Pancreas (tissue), 10 donors: ENCODE results near the gene VTA1. TPM values are rescaled to one million over a fixed set of nuclear protein-coding genes. Genes with fewer than 3 reads are reported as not detected.

Source experiments
- ATAC-seq, 4 donors: fragments of 200-7000 bp; cut with Tn5 transposase; one replicate each; pipeline versions ENCODE4 v1.8.0 to v1.9.1; 2020; ENCODE audit warnings: mild to moderate bottlenecking in 4 of 4, moderate library complexity in 4 of 4
- DNase-seq, 6 donors: peaks; one replicate each; pipeline ENCODE4 v3.0.0-alpha.2; 2020
- FAIRE-seq: peaks from 2 replicates; lab custom pipeline; 2012; peaks lifted over from hg19 to GRCh38; lab: Jason Lieb, UNC
- H3K27ac ChIP-seq, 4 donors: fragments of 200-600 bp; sonication (generic); 1 replicate in 3 of 4; 2 replicates in 1 of 4; pipeline versions ENCODE4 v1.5.0 to v1.8.0; 2020
- H3K27me3 ChIP-seq, 4 donors: fragments of 200-600 bp; one replicate each; pipeline ENCODE4 v1.8.0; 2021
- H3K36me3 ChIP-seq, 3 donors: fragments of 200-600 bp; sonication (generic) in 1 of 3; one replicate each; pipeline versions ENCODE4 v1.5.0 to v1.8.0; 2020 to 2021
- H3K4me1 ChIP-seq, 3 donors: fragments of 200-600 bp; one replicate each; pipeline ENCODE4 v1.8.0; 2021
- H3K4me3 ChIP-seq, 4 donors: fragments of 200-600 bp; sonication (generic) in 2 of 4; one replicate each; pipeline versions ENCODE4 v1.5.0 to v1.8.0; 2020 to 2021
- H3K9me3 ChIP-seq, 4 donors: fragments of 200-600 bp; one replicate each; pipeline ENCODE4 v1.8.0; 2021
- WGBS, 2 donors: extraction: QIAGEN DNeasy Blood & Tissue Kit; methylation state at CpG; one replicate each; pipeline ENCODE4 v1.1.7; 2013; 5-methylcytosine and 5-hydroxymethylcytosine counted together
- intact Hi-C, 3 donors: fragments of 100-400 bp; cut with DNase I; formaldehyde crosslinking; loops; one replicate each; pipeline versions ENCODE4 v1.11.1 to v1.14.2; 2022
- polyA plus RNA-seq, 2 donors: library from polyadenylated mRNA; stranded (reverse); fragments of 200-250 nt; gene quantifications; one replicate each; pipeline ENCODE4 v1.2.3, GENCODE V29; 2013
- total RNA-seq, 6 donors: library from RNA; stranded (reverse); fragmentation: NEBNext Ultra II Directional in 4 of 6; extraction: Animal tissue kit (Norgen Biotek cat#: 25700) in 4 of 6; gene quantifications; one replicate each; pipeline versions ENCODE4 v1.2.1 to v1.2.4, GENCODE V29; 2021 to 2023
- TF ChIP-seq, protein P1 (sequence below), 4 donors: fragments of 200-600 bp; sonication (generic) in 3 of 4; IDR thresholded peaks; one replicate each; pipeline versions ENCODE4 v1.5.0 to v1.8.0; 2021; ENCODE audit warnings: antibody characterized with exemption in 4 of 4
- donor health status: healthy with polysubstance abuse.
- donor health status: DM: no; HTN: no; CAD: no; lungs with moderate emphysema.
- donor health status: DM: no; HTN: no; CAD: no.
- donor health status: control.
- donor health status: control.
- donor health status: Bipolar disorder and iron deficiency.
- donor health status: DM: yes; HTN: yes; CAD: no.
- donor health status: DM: no; HTN: no; CAD: no.
- donor health status: DM: no; HTN: no; CAD: no.
- donor health status: DM: yes; HTN: yes; CAD: no.

VTA1 gene
- total and polyA plus RNA-seq, 8 donors = 6.2 to 20.3 (median 14.1) TPM

DNA sequence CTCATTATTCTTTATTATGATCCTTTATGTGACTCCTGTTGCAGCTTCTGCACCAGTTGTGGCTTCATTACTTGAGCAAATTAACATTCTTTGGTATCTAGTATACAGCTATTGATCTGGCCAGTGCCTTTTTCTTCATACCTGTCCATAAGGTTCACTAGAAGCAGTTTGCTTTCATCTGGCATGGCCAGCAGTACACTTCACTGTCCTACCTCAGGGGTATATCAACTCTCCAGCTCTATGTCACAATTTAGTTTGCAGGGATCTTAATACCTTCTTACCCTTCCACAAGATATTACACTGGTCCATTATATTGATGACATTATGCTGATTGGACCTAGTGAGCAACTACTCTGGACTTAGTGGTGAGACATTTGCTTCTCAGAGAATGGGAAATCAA lies 46.6 kb downstream of the VTA1 start:
- Histone ChIP-seq H3K9me3 (no peaks in the 10 kb centered on the region), H3K4me1 (peaks cover 0 to 4% (median 3%) of the 10 kb centered on the region in 3 donors), H3K27ac (no peak overlapping the region), H3K4me3 (no peak overlapping the region), H3K27me3 (no peaks in the 10 kb centered on the region), H3K36me3 (peaks cover 0 to 3% (median 0%) of the 10 kb centered on the region in 3 donors)
- TF ChIP-seq, protein P1, sequence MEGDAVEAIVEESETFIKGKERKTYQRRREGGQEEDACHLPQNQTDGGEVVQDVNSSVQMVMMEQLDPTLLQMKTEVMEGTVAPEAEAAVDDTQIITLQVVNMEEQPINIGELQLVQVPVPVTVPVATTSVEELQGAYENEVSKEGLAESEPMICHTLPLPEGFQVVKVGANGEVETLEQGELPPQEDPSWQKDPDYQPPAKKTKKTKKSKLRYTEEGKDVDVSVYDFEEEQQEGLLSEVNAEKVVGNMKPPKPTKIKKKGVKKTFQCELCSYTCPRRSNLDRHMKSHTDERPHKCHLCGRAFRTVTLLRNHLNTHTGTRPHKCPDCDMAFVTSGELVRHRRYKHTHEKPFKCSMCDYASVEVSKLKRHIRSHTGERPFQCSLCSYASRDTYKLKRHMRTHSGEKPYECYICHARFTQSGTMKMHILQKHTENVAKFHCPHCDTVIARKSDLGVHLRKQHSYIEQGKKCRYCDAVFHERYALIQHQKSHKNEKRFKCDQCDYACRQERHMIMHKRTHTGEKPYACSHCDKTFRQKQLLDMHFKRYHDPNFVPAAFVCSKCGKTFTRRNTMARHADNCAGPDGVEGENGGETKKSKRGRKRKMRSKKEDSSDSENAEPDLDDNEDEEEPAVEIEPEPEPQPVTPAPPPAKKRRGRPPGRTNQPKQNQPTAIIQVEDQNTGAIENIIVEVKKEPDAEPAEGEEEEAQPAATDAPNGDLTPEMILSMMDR (IDR thresholded peaks at IDR 0.05) = no peak
- intact Hi-C loops = no loop called here
- no peak for ATAC-seq
- FAIRE-seq = no peak
- DNase-seq = no peak

DNA sequence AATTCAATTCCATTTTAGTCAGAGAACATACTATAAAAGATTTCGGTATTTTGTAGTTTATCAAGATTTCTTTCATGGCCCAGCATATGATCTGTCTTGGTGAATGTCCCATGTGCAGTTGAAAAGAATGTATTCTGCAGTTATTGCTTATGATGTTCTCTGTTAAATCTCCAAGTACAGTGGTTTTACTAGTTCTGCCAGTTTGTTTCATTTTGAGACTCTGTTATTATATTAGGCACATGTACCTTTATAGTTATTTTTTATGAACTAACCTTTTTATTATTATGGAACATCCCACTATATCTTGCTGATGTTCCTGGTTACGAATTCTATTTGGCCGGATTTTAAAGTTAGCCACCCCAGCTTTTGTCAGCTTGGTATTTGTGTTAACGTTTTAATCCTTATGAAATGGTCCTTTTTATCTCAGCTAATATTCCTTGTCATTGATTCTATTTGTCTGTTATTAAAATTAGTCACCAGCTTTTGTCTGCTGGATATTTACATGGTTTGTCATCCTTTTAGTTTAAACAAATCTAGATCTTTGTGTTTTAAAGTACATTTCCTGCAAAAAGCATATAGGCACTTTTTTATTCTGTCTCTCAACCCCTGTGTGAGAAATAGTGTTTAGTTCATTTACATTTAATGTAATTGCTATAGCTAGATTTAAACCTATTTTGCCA lies 48.9 kb downstream of the VTA1 start:
- no peak for FAIRE-seq
- H3K4me3 ChIP-seq = no peak overlapping the region
- WGBS, 2 donors = 90 to 93% methylated on average over 4 of the region's 4 CpGs

DNA sequence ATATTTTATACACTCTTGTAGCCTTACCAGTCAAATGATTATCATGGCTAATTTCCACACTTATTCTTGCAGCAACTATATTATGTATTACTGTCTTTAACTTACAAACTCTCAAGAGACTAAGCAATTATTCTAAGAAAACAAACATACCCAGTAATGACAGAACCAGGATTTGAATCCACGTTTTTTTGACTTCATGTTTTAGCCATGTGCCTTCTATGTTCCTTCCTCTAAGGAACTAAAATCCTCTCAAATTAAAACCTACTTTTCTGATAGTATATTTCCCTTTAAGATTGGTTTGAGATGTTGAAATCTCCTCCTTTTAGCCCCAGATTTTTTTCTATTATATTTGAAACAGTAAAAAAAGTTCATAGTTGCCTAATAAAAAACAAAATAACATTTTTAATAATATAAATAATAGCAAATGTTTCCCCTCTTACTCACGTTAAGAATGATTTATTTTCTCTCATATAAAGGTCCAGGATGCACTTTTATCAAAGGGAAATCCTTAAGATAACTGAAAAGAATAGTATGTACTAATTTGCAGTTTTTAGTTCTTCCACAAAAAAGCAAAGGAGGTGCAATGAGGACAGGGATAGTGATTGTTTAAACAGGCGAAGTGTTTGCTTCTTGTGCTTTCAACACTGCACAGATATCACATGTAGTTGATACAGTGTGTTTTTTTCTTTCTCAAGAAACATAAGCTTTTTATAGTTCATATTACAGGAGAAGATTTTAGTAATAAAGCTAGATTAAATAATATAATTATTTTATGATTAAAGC lies 54.0 kb downstream of the VTA1 start:
- TF ChIP-seq, protein P1 (IDR thresholded peaks at IDR 0.05) = no peak
- ATAC-seq (no peak), FAIRE-seq (no peak), DNase-seq (no peak)
- Histone ChIP-seq H3K4me3 (no peak overlapping the region), H3K9me3 (no peaks in the 10 kb centered on the region), H3K27ac (no peak overlapping the region), H3K4me1 (peaks cover 0 to 3% (median 0%) of the 10 kb centered on the region in 3 donors), H3K27me3 (no peaks in the 10 kb centered on the region), H3K36me3 (peaks cover 0 to 8% (median 2%) of the 10 kb centered on the region in 3 donors)
- intact Hi-C loops = no loop called here
- 61 to 63% methylated on average over 3 of the region's 3 CpGs for WGBS, 2 donors

More for the DNA sequence above, 48.9 kb downstream of the VTA1 start:
- Histone ChIP-seq H3K27ac (no peak overlapping the region), H3K9me3 (no peaks in the 10 kb centered on the region), H3K27me3 (no peaks in the 10 kb centered on the region), H3K4me1 (peaks cover 0 to 4% (median 3%) of the 10 kb centered on the region in 3 donors), H3K36me3 (peaks cover 0 to 8% (median 2%) of the 10 kb centered on the region in 3 donors)
- TF ChIP-seq, protein P1 (IDR thresholded peaks at IDR 0.05) = no peak
- intact Hi-C loops = no loop called here
- DNase-seq (no peak), ATAC-seq (no peak)

DNA sequence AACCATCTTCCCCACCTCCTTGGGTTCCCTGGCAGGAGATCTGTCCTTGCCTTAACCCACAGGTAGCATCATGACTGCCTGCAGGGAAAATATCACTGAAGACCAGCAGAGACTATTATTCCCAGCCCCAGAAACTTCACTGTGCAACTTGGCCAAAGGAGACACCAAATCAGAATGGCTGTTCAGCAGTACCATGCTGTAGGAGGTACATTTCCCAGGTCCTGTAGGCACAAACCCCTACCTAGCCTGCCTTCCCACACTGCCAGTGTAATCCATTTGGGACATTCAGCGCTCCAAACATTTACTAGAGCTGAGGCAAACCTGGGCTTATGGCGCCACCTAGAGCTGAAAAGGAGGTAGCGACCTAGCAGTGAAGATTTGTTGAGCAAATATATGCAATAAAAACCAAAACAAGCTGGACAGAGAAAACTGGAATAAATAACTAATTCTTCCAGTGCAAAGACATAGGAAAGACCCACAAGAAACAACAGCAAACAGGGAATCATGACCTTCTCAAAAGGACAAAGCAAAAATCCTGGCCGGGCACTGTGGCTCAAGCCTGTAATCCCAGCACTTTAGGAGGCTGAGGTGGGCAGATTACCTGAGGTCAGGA lies 60.3 kb downstream of the VTA1 start:
- intact Hi-C loops = no loop called here
- Histone ChIP-seq H3K4me1 (no peaks in the 10 kb centered on the region), H3K9me3 (no peaks in the 10 kb centered on the region), H3K36me3 (no peaks in the 10 kb centered on the region), H3K4me3 (no peak overlapping the region), H3K27ac (no peak overlapping the region), H3K27me3 (no peaks in the 10 kb centered on the region)
- ATAC-seq = peak; percentile 77 to 96 (median 92)
- peak in 4 of 6 donors; percentile 8 to 54 (median 28) for DNase-seq
- 46 to 58% methylated on average over 4 of the region's 4 CpGs for WGBS, 2 donors
- TF ChIP-seq, protein P1 (IDR thresholded peaks at IDR 0.05) = peak; percentile 34 to 66 (median 44)
- FAIRE-seq = no peak
